ENCODE data around the gene TMEM132E.

Gene TMEM132E

GRCh38 chr17:34654276-34654880 is 75.0 kb downstream of the TMEM132E start:
- DNase-seq (ENCODE audit: low read depth, low spot score), result no peak
- H3K27ac ChIP-seq, result no peak overlapping the region

GRCh38 chr17:34654881-34655276 is 75.5 kb downstream of the TMEM132E start:
- no peak overlapping the region for H3K27ac ChIP-seq
- DNase-seq (ENCODE audit: low read depth, low spot score), result no peak

GRCh38 chr17:34656801-34657200 is 77.4 kb downstream of the TMEM132E start:
- no peak overlapping the region for H3K27ac ChIP-seq
- no peak for DNase-seq (ENCODE audit: low read depth, low spot score)

- no peak for DNase-seq (ENCODE audit: low read depth, low spot score)
- H3K27ac ChIP-seq, result no peak overlapping the region
Observed at GRCh38 chr17:34658811-34659560, 79.6 kb downstream of the TMEM132E start.

GRCh38 chr17:34663714-34664113 is 84.3 kb downstream of the TMEM132E start:
- no peak overlapping the region for H3K27ac ChIP-seq
- no peak for DNase-seq (ENCODE audit: low read depth, low spot score)

- no peak for DNase-seq (ENCODE audit: low read depth, low spot score)
- no peak overlapping the region for H3K27ac ChIP-seq
Observed at GRCh38 chr17:34665150-34665806, 85.9 kb downstream of the TMEM132E start.

GRCh38 chr17:34665819-34666763 is 86.7 kb downstream of the TMEM132E start:
- no peak for DNase-seq (ENCODE audit: low read depth, low spot score)
- no peak overlapping the region for H3K27ac ChIP-seq

- no peak for DNase-seq (ENCODE audit: low read depth, low spot score)
Observed at GRCh38 chr17:34667656-34668055, 88.3 kb downstream of the TMEM132E start.

GRCh38 chr17:34668206-34668605 is 88.8 kb downstream of the TMEM132E start:
- DNase-seq (ENCODE audit: low read depth, low spot score), result no peak
- no peak overlapping the region for H3K27ac ChIP-seq

More at GRCh38 chr17:34667656-34668055, 88.3 kb downstream of the TMEM132E start:
- H3K27ac ChIP-seq, result no peak overlapping the region

- no peak for DNase-seq (ENCODE audit: low read depth, low spot score)
- H3K27ac ChIP-seq, result no peak overlapping the region
Observed at GRCh38 chr17:34669511-34669910, 90.1 kb downstream of the TMEM132E start.

- no peak overlapping the region for H3K27ac ChIP-seq
- DNase-seq (ENCODE audit: low read depth, low spot score), result no peak
Observed at GRCh38 chr17:34670618-34671017, 91.2 kb downstream of the TMEM132E start.

- no peak for DNase-seq (ENCODE audit: low read depth, low spot score)
Observed at GRCh38 chr17:34671191-34671590, 91.8 kb downstream of the TMEM132E start.

GRCh38 chr17:34672176-34672785 is 92.9 kb downstream of the TMEM132E start:
- no peak overlapping the region for H3K27ac ChIP-seq
- DNase-seq (ENCODE audit: low read depth, low spot score), result no peak

More at GRCh38 chr17:34671191-34671590, 91.8 kb downstream of the TMEM132E start:
- no peak overlapping the region for H3K27ac ChIP-seq

GRCh38 chr17:34673516-34673915 is 94.1 kb downstream of the TMEM132E start:
- H3K27ac ChIP-seq, result no peak overlapping the region
- DNase-seq (ENCODE audit: low read depth, low spot score), result no peak

GRCh38 chr17:34673995-34674890 is 94.9 kb downstream of the TMEM132E start:
- H3K27ac ChIP-seq, result no peak overlapping the region
- DNase-seq (ENCODE audit: low read depth, low spot score), result no peak

GRCh38 chr17:34675143-34675542 is 95.8 kb downstream of the TMEM132E start:
- no peak overlapping the region for H3K27ac ChIP-seq
- no peak for DNase-seq (ENCODE audit: low read depth, low spot score)

- no peak for DNase-seq (ENCODE audit: low read depth, low spot score)
- no peak overlapping the region for H3K27ac ChIP-seq
Observed at GRCh38 chr17:34675605-34676004, 96.2 kb downstream of the TMEM132E start.

- no peak for DNase-seq (ENCODE audit: low read depth, low spot score)
- no peak overlapping the region for H3K27ac ChIP-seq
Observed at GRCh38 chr17:34680151-34680550, 100.8 kb downstream of the TMEM132E start.

- no peak for DNase-seq (ENCODE audit: low read depth, low spot score)
- no peak overlapping the region for H3K27ac ChIP-seq
Observed at GRCh38 chr17:34682305-34682704, 102.9 kb downstream of the TMEM132E start.
